GM19397 (cell line): ENCODE measurements around the gene TOMM20L.
"Not testable (repeated sequence)": the region's sequence is repeated elsewhere in the genome, so short reads cannot be mapped to it uniquely, and the experiment has no call there.

Source experiments
- ATAC-seq: cut with Tn5 transposase; IDR thresholded peaks from one replicate; pipeline ENCODE4 v1.9.1; 2021; ENCODE audit warnings: mild to moderate bottlenecking, moderate library complexity; ENCODE audit not compliant: unreplicated experiment

TOMM20L gene

DNA sequence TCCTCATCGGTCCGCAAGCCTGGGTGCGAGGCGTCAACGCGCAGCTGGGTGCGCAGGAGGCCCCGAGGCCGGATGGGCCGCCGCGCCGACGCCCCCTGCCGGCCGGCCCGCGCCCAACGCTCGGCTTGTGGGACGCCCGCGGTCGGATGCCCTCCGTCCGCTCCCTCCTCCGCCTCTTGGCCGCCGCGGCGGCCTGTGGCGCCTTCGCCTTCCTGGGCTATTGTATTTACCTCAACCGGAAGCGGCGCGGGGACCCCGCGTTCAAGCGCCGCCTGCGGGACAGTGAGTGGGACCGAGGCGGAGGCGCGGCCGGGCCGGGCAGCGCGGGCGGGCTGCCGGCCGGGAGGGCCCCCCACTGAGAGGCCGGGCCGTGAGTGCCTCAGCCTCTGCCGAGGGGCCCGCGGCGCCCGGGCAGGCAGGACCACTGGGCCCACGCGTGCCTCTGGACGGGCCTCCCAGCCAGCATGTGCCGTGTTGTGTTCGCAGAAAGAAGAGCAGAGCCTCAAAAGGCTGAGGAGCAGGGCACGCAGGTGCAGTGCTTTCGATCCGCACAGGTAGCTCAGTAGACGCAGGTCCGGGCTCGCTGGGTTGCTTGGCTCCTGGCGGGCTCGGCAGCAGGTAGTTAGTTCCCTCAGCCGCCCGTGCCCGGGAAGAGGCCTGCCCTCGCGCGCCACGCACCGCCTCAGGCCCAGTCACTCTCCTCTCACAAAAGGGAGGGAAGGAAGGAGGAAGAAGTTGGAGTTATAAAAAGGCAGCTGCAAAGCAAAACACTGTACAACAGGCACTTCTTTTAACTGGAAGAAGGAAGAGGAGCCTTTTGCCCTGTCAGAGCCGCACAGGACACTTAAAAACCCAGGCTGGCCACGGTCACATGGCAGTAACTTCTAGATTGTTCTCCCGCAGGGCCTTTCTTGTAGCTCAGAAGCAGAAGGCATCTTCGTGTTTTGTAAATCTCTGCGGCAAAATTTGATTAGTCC lies at the start of gene TOMM20L:
Gene TOMM20L (plus strand): TSS at position 119 of the 977 bp plus-strand sequence. CDS start 28 bp downstream, at position 147.
- peak; percentile 94 for ATAC-seq

DNA sequence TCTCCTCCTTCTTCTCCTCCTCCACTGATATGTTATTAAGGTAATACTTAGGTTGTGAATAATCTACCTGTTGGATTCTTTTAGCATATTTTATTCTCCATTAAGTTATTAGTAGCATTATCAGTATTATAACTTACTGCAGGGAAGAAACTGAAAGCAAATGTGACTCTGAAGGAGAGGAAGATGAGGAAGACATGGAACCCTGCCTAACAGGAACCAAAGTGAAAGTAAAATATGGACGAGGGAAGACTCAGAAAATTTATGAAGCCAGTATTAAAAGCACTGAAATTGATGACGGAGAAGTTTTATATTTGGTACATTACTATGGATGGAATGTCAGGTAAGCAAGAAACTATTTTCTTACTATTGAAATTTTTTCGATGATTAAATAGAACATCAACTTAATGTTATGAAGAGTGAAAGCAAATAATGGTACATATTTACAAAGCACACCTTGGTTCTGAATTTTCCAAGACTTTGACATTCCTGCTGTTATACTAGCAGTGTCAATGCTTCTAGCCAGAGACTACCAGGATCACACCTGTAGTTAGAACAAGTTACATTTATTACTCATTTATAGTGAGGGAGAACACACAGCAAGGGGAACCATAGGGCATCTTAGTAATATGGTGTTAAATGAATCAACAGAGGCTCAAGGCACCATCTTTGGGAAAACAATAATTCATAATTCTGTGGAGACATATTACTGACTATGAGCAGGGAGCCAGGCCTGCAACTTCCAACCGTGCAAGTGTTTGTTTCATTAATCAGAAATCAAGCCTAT lies 42.0 kb upstream of the TOMM20L start:
- ATAC-seq = no peak

DNA sequence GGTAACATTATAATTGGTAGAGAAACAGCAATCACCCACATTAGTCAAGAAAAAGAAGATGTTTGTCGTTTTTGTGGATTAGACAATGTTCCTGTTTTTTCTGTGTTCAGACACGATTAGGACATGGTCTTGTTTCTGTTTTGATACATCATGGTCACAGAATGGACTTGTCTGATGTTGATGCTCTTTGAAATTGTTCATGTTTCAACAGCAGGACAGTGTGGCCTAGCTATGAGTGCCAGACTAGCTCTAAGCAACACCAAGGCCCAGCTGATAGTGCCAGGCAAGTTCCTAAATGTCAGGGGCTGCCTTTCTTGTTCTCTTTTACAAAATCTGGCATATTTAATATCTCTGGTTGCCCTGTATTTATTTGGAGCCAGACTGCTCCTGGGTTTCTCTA lies 40.9 kb upstream of the TOMM20L start:
- ATAC-seq = no peak

DNA sequence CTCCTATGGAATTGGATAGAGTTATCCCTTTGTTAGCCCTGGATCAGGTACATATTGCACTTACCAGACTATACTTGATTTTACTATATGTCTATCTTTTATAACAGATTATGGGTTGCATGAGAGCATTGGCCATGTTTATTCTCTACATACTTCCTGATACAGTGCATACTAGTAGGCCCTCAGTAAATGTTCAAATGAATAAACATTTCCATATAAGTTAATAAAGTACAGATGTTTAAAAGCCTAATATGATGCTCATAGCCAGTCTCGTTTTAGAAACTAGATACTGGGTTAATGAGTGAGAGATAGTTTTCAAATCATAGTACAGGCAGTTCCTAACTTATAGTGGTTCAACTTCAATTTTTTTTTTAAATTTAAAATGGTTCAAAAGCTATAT lies 39.5 kb upstream of the TOMM20L start:
- ATAC-seq = no peak

DNA sequence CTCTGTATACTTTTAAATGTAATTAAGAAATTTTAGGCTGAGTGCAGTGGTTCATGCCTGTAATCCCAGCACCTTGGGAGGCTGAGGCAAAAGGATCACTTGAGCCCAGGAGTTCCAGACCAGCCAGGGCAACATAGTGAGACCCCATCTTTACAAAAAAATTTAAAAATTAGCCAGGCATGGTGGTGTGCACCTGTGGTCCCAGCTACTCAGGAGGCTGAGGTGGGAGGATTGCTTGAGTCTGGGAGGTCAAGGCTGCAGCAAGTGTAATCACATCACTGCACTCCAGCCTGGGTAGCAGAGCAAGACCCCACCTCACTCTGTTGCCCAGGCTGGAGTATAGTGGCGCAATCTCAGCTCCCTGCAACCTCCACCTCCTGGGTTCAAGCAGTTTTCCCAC lies 33.5 kb upstream of the TOMM20L start:
- not testable (repeated sequence) for ATAC-seq

DNA sequence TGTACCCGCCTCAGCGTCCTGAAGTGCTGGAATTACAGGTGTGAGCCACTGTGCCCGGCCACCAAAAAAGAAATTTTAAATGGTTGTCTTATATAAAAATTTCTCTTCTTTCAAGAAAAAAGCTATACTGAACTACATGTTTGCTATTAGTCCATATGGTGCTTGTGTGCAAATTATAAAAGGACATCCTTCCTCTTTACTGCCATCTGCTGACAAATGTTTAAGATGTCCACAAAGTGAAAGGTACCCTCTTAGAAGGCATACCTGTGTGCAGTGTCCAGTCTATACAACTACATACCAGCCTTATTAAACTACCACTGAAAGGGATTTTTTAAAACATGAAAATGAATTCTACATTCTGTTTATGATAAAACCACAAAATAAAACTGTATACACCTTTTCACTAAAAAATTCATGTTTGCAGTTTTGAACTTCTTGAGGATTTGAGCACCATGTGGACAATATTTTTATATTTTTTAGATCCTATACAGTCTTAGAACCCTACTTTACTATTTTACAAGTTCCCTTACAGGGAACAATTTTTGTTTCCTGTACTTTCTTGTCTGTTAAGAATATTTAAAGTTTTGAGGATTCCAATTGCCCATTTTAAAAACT lies 32.8 kb upstream of the TOMM20L start:
- ATAC-seq = no peak

DNA sequence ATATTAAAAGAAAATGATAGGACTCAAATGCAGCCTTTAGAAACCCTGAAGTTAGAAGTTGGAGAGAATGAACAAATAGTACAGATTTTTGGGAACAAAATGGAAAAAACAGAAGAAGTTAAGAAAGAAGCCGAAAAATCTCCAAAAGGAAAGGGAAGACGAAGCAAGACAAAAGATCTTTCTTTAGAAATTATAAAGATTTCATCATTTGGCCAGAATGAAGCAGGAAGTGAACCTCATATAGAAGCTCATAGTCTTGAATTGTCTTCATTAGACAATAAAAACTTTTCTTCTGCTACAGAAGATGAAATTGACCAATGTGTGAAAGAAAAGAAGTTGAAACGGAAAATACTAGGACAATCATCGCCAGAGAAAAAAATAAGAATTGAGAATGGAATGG lies 31.4 kb upstream of the TOMM20L start:
- no peak for ATAC-seq

DNA sequence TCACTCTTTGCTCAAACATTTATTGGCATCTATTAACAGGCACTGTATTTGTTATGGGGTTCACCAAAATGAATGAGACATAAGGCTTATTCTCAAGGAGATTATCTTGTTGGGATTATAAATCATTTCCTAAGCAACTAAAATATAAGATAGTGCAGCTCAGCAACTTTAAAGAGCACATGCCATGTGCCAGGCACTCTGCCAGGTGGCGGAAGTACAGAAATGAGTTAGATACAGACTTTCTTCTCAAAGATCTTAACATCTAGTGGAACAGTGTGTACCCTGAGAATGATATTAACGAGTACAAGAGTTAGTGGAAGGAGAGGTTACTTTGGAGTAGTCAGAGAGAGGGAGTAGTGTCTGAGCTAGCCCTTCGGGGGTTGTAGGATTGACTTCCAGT lies 28.4 kb upstream of the TOMM20L start:
- ATAC-seq = no peak

DNA sequence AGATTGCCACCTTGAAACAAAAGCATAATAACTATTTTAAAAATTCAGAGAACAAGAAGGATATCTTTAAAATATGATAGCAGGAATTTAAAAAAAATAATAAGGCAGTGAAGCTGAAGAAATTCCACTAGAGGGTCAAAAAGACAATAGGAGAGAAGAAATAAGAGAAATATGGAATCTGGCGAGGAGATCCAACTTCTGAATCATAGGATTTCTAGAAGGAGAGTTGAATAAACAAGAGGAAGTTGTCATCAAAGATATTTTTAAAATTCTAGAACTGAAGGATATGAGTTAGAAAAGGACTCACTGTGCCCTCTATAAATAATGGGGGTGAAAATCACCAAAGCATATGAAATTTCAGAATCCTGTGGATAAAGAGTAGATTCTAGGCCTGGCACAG lies 26.8 kb upstream of the TOMM20L start:
- no peak for ATAC-seq

DNA sequence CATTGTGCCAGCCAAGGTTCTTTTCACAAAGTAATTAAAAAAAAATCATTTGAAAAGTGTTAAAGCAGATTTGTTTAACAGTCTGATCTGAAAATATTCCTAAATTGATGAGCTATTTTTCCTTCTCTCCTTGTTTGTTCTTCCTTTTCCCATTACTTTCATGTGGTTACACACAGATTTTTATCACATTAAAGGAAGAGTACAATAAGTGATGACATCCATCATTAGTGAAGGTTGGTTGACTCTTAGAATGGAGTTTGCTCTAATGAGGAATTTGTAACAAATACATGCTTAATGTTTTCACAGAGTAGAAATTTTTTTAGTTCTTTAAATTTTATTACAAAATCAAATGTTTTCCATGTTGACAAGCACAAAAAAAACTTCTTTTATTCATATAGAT lies 18.9 kb upstream of the TOMM20L start:
- ATAC-seq = no peak

DNA sequence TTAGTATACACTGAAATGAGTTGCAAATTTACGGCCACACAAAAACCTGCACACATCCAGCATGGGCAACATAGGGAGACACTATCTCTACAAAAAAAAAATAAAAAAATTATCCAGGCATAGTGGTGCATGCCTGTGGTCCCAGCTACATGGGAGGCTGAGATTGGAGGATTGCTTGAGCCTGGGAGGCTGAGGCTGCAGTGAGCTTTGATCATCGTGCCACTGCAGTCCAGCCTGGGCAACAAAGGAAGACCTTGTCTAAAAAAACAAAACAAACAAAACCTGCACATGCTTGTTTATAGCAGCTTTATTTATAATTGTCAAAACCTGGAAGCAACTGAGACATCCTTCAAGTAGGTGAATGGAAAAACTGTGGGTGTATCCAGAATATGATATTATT lies 4.9 kb upstream of the TOMM20L start:
- no peak for ATAC-seq

DNA sequence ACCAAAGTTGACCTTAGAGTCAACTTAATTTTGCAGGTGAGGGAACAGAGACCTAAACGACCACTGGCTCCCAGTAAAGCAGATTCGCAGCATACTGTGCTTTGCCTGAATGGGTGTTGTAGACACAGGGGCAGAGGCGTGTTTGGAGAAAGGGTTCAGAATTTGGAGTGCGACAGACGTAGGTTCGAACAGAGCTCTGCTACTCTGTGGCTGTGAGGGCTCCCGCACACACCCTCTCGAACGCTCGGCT lies 243 bp upstream of the TOMM20L start:
- no peak for ATAC-seq

DNA sequence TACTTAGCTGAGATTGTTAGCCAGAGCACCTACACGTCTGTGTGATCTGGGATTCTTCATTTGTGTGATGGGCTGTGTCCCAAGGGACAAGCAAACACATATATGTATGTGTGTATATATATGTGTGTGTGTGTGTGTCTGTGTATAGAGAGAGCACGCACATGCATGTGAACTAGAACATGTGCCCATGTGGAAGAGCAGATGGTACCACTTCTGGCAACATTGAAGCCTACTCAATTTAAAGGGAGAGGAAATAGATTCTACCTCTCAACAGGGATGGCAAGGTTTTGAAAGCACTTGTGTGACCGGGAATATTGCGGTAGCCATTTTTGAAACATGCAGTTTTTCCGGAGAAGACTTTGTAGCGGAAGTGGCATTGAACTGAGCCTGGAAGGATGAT lies 1.4 kb downstream of the TOMM20L start:
- ATAC-seq = no peak

DNA sequence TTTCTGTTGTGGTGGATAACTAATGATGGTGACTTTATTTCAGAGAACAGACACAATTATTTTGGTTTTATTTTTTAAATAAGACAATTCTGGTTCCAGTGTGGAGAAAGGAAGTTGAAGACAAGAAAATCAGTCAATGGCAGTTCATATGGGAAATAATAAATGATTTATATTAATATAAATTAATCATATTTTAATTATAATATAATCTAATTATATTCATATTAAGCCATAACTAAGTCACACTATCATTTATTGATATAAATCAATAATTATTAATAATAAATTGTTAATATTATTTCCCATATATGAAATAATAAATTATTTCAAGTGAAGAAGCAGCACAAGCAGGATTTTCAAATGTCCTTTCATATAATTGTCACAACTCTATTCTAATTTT lies 2.8 kb downstream of the TOMM20L start:
- no peak for ATAC-seq

DNA sequence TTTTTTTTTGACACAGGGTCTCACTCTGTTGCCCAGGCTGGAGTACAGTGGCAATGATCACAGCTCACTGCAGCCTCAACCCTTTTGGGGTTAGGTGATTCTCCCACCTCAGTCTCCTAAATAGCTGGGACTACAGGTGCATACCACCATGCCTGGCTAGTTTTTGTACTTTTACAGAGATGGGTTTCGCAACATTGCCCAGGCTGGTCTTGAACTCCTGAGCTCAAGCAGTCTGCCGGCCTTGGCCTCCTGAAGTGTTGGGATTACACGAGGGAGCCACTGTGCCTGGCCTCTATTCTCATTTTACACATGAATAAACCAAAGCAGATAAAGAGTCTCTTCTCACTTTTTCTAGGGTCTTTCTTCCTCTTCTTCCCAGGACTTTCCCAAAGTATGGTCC lies 3.2 kb downstream of the TOMM20L start:
- ATAC-seq = no peak

DNA sequence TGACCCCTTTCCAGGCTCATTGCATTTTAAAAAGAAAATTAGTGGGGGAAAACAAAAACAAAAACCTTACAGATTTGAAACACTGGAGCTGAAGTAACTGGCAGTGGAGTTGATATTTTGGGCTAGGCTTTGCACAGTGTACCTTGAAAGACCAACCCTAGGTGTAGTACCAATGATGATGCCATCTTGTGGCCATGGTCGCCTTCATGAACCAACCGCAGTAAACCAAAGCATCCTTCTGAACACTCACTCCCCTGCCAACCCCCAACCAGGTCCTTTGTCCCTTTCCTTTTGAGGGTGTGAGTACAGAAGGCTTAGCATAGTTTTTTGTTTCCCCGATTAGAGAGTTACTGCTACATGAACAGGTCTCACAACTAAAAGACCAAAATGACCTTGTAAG lies 5.9 kb downstream of the TOMM20L start:
- ATAC-seq = no peak

DNA sequence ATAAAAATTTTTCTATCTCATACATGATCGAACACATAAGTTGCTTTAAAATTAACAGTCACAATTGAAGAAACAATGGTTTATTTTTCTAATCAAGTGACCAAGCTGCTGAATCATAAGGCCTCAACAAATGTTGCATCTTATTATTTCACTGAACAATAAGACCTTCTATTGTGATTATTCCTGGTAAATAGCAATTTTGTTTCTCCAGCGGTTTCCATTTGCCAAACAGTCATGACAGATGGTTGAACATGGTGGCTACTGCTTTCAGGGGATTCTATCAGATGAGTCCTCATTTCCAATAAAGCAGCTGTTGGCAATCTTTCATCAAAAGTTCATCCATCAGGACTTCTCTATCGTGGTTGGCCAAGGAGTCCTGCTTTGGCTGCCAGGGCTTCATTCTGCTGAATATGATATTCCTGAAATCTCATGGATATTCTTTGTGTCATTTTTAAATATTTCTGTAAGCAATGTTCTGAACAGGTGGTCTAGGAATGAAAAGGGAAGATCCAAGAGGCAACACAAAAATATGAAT lies 13.0 kb downstream of the TOMM20L start:
- no peak for ATAC-seq

DNA sequence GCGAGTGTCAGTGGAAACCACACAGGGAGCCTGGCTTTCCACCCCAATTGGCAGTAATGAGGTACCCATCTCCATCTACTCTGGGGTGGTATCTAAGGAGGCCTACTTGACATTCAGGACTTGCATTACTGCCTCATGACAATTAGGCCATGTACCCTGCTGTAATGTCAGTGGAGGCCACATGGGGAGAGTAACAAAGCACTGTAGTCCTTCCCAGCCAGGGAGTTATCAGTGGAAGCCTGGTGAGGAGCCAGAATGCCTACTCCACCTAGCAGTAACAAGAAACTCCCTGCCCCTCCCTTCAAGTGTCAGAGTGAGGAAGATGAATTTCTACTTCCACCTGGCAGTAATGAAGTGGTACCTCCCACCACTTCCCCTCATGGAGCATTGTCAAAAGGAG lies 19.1 kb downstream of the TOMM20L start:
- ATAC-seq = no peak

DNA sequence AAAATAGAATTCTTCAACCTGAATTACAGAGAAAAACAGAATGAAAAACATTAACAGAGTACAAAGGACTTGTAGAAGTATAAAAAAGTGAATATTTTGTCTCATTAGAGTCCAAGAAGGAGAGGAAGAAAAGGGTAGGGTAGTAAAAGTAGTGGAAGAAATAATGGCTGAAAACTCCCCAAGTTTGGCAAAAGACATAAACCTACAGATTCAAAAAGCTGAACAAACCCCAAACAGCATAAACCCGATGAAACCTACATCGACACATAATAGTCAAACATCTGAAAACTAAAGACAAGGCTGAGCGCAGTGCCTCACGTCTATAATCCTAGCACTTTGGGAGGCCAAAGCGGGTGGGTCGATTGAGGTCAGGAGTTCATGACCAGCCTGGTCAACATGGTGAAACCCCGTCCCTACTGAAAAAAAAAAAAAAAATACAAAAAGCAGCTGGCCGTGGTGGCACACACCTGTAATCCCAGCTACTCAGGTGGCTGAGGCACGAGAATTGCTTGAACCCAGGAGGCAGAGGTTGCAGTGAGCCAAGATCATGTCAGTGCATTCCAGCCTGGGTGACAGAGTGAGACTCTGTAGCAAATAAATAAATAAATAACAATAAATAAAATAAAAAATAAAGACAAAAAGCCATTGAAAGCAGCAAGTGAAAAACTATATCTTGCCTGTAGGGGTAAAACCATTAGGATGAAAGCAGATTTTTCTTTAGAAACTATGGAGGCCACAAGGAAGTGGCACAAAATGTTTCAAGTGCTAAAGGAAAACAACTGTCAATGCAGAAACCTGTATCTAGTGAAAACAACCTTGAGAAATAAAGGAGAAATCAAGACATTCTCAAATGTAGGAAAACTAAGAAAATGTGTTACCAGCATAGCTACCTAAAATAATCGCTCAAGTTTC lies 20.2 kb downstream of the TOMM20L start:
- ATAC-seq = no peak

DNA sequence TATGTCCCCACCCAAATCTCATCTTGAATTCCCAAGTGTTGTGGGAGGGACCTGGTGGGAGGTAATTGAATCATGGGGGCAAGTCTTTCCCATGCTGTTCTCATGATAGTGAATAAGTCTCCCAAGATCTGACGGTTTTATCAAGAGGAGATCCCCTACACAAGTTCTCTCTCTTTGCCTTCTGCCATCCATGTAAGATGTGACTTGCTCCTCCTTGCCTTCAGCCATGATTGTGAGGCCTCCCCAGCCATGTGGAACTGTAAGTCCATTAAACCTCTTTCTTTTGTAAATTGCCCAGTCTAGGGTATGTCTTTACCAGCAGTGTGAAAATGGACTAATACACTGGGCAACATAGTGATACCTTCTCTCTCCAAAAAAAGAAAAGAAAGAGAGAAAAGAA lies 21.2 kb downstream of the TOMM20L start:
- ATAC-seq = not testable (repeated sequence)
